Keratinocyte (primary cell): Measurements from ENCODE around the gene KCTD2.

Experiments
- EZH2 ChIP-seq: IDR thresholded peaks from one replicate; pipeline ENCODE4 v1.6.1; 2012; ENCODE audit warnings: inconsistent platforms, mild to moderate bottlenecking, low read length, moderate library complexity
- TF ChIP-seq, protein P1 (sequence below), 3 experiments: IDR thresholded peaks in 1 of 3; conservative IDR thresholded peaks in 1 of 3; optimal IDR thresholded peaks in 1 of 3; 2 replicates in 2 of 3; 3 replicates in 1 of 3; pipeline versions ENCODE3 to v1.5.1; 2011; ENCODE audit warnings: low read length in 3 of 3, mild to moderate bottlenecking in 3 of 3, moderate library complexity in 2 of 3, control low read depth in 1 of 3, inconsistent platforms in 1 of 3; ENCODE audit not compliant: insufficient read depth in 2 of 3; ENCODE audit errors: extremely low read depth in 1 of 3

DNA sequence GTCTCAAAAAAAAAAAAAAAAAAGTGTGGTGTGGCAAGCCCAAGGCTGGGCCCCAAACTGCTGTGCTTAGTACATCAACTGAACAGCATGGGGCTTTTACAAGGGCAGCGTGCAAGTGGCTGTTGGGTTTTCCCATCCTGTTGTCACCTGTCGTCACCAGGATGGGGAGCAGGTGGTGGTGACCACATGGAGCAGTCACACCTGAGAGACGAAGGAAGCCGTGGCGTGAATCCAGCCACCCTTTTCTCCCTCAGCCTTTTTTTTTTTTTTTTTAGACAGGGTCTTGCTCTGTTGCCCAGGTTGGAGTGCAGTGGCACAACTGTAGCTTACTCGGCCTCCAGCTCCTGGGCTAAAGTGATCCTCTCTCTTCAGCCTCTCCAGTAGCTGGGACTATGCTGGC is 38.7 kb upstream of the KCTD2 start:
- TF ChIP-seq, protein P1, sequence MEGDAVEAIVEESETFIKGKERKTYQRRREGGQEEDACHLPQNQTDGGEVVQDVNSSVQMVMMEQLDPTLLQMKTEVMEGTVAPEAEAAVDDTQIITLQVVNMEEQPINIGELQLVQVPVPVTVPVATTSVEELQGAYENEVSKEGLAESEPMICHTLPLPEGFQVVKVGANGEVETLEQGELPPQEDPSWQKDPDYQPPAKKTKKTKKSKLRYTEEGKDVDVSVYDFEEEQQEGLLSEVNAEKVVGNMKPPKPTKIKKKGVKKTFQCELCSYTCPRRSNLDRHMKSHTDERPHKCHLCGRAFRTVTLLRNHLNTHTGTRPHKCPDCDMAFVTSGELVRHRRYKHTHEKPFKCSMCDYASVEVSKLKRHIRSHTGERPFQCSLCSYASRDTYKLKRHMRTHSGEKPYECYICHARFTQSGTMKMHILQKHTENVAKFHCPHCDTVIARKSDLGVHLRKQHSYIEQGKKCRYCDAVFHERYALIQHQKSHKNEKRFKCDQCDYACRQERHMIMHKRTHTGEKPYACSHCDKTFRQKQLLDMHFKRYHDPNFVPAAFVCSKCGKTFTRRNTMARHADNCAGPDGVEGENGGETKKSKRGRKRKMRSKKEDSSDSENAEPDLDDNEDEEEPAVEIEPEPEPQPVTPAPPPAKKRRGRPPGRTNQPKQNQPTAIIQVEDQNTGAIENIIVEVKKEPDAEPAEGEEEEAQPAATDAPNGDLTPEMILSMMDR (optimal IDR thresholded peaks at IDR 0.05 in 1 of 3, IDR thresholded peaks at IDR 0.05 in 1 of 3, conservative IDR thresholded peaks at IDR 0.05 in 1 of 3; ENCODE audit: extremely low read depth in 1 of 3, insufficient read depth in 2 of 3, low read length in 3 of 3) = no peak
- TF ChIP-seq EZH2 = no peak
